Tibial nerve (tissue), 4 donors: ENCODE data around the gene SATB1.

Experiments
- CTCF ChIP-seq, 5 experiments: fragments of 200-600 bp in 3 of 5; fragments of 450-650 bp in 2 of 5; sonication (generic) in 3 of 5; IDR thresholded peaks; one replicate each; pipeline ENCODE4 v1.5.1; 2016 to 2019; ENCODE audit warnings: antibody characterized with exemption in 5 of 5, mild to moderate bottlenecking in 3 of 5, moderate library complexity in 2 of 5
- EP300 ChIP-seq, 2 donors: sonication (generic); formaldehyde crosslinking; IDR thresholded peaks; one replicate each; pipeline ENCODE4 v1.6.1; 2017; ENCODE audit warnings: antibody characterized with exemption in 2 of 2, mild to moderate bottlenecking in 1 of 2

- no peak for TF ChIP-seq EP300 (IDR thresholded peaks at IDR 0.05)
- no peak for TF ChIP-seq CTCF (IDR thresholded peaks at IDR 0.05)
These were observed 12.5 kb downstream of the SATB1 start for GRCh38 chr3:18412684-18413083.
